AG04450 (cell line): ENCODE data around the gene SPEN. TPM values are rescaled to one million over a fixed set of nuclear protein-coding genes. Genes with fewer than 3 reads are reported as not detected.

Source experiments
- CTCF ChIA-PET: fragments of 300-600, 350-600 bp; formaldehyde crosslinking; extraction: SDS; loops from one replicate; lab custom pipeline; 2022; ENCODE audit warnings: antibody characterized with exemption, inconsistent platforms; lab: Charles Lee
- POLR2A ChIA-PET: fragments of 350-600 bp; formaldehyde crosslinking; extraction: SDS; loops from one replicate; lab custom pipeline; 2021; ENCODE audit warnings: antibody characterized with exemption, inconsistent platforms; lab: Yijun Ruan, JAX
- DNase-seq: peaks from one replicate; pipeline ENCODE4 v3.0.0-alpha.2; 2011; ENCODE audit warnings: low read depth, low spot score
- H3K27ac ChIP-seq: one replicate; pipeline ENCODE4 v1.5.1; 2012; ENCODE audit warnings: low read depth, low read length, control low read depth
- H3K27me3 ChIP-seq: one replicate; pipeline ENCODE4 v1.6.0; 2012; ENCODE audit warnings: low read length; ENCODE audit not compliant: control insufficient read depth, insufficient read depth
- H3K4me3 ChIP-seq: 2 replicates; pipeline ENCODE4 v1.5.1; 2011; ENCODE audit warnings: mild to moderate bottlenecking, low read depth, low read length, control low read depth
- H3K9me3 ChIP-seq: 2 replicates; pipeline ENCODE4 v1.5.1; 2012; ENCODE audit warnings: low read length; ENCODE audit not compliant: control insufficient read depth, insufficient read depth
- polyA plus RNA-seq: library from polyadenylated mRNA; depleted of rRNA; stranded (reverse); fragments of >200 nt; gene quantifications from 2 replicates; pipeline ENCODE4 v1.2.3, GENCODE V29; 2011
- TF ChIP-seq, protein P1 (sequence below): IDR thresholded peaks from 2 replicates; pipeline ENCODE4 v1.5.1; 2011; ENCODE audit warnings: low read depth, low read length, control low read depth, inconsistent platforms

Gene SPEN
- polyA plus RNA-seq, 1 experiment: 5.2 TPM

DNA sequence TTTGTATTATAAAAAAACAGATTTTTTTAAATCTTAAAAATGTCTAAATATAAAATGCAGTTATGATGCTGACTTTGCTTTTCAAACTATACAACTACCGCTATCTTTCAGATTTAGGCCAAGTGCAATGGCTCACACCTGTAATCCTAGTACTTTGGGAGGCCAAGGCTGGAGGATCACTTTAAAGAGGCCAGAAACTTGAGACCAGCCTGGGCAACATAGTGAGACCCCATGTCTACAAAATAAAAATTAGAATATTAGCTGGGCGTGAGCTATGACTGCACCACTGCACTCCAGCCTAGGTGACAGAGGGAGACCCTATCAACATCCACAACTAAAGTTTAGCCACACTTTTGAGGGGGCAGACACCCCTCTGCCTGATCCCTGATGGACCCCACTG lies 108.0 kb downstream of the SPEN start:
- TF ChIP-seq, protein P1, sequence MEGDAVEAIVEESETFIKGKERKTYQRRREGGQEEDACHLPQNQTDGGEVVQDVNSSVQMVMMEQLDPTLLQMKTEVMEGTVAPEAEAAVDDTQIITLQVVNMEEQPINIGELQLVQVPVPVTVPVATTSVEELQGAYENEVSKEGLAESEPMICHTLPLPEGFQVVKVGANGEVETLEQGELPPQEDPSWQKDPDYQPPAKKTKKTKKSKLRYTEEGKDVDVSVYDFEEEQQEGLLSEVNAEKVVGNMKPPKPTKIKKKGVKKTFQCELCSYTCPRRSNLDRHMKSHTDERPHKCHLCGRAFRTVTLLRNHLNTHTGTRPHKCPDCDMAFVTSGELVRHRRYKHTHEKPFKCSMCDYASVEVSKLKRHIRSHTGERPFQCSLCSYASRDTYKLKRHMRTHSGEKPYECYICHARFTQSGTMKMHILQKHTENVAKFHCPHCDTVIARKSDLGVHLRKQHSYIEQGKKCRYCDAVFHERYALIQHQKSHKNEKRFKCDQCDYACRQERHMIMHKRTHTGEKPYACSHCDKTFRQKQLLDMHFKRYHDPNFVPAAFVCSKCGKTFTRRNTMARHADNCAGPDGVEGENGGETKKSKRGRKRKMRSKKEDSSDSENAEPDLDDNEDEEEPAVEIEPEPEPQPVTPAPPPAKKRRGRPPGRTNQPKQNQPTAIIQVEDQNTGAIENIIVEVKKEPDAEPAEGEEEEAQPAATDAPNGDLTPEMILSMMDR: no peak
- Histone ChIP-seq H3K27me3 (no peaks in the 10 kb centered on the region), H3K9me3 (no peaks in the 10 kb centered on the region; the same call in 1 of the 2 replicates), H3K4me3 (no peak overlapping the region), H3K27ac (no peak overlapping the region)
- POLR2A ChIA-PET: no interaction called here
- DNase-seq: no peak
- CTCF ChIA-PET: interaction anchor here (0.7 to 1.6 kb wide), 2 partner anchors 55 to 164 kb away, joined by 3 to 5 read pairs; no protein-coding TSS in a partner anchor

DNA sequence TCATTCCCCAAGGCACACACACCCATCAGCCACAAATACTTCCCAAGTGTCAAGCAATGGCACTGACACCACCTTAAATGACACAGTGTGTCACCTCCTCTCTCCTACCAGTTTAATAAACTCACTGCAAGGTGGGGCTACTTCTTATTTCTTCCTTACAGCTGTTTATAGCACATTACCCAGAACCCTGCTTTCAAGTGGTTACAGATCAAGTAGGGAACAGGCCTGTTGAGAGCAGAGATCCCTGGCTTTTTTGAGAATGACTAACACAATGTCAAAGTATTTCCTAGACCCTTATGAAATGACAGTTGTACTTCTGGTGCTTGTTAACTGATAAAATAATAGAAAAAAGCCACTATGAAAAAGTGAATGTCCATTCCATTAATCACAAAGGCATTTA lies 108.6 kb downstream of the SPEN start:
- TF ChIP-seq, protein P1: no peak
- Histone ChIP-seq H3K27ac (no peak overlapping the region), H3K27me3 (no peaks in the 10 kb centered on the region), H3K4me3 (no peak overlapping the region), H3K9me3 (no peaks in the 10 kb centered on the region)
- DNase-seq: no peak
- POLR2A ChIA-PET: no interaction called here
- CTCF ChIA-PET: interaction anchor here (0.7 to 1.6 kb wide), 2 partner anchors 55 to 164 kb away, joined by 3 to 5 read pairs; no protein-coding TSS in a partner anchor

DNA sequence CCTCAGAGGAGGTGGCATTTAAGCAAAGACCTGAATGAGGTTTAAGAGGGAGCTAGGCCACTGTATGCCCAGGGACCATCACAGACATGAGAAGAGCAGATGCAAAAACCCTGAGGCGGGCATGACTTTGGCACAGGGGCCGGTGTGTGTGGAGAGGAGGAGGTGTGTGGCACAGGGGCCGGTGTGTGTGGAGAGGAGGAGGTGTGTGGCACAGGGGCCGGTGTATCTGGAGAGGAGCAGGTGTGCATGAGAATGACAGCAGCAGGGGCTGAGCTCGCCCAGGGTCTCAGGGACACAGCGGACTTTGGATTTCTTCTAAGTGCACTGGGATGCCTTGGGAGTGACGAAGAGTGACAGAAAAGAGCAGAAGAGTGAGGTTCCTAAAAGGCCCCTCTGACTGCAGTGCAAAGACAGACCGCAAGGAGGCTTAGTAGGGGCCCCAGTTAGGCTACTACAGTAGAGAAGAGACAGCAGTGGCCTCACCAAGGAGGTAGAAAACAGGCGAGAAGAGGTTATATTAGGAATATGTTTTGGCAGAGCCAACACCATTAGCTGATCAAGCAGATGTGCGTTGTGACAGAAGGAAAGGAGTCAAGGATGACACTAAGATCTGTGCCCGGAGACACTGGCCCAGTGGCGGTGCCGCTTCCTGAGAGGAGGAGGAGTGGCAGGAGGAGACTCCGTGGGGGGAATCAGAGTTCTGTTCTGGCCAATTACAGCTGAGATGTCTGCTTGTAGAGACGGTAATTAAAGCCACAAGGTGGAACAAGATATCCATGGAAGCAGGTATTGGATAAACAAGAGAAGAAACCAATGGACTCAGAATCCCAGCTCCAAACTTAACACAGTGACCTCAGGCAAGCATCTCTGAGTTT lies 110.0 kb downstream of the SPEN start:
- CTCF ChIA-PET: interaction anchor here (0.7 to 1.5 kb wide), 2 partner anchors 10 to 124 kb away, joined by 3 to 4 read pairs; no protein-coding TSS in a partner anchor
- TF ChIP-seq, protein P1: peak; percentile 39
- Histone ChIP-seq H3K27ac (no peak overlapping the region), H3K27me3 (no peaks in the 10 kb centered on the region), H3K4me3 (no peak overlapping the region), H3K9me3 (no peaks in the 10 kb centered on the region)
- POLR2A ChIA-PET: interaction anchor here (0.6 kb wide), 1 partner anchor 388 kb away, joined by 3 read pairs; no protein-coding TSS in a partner anchor
- DNase-seq: no peak

GRCh38 chr1:15958111-15958510 lies 110.6 kb downstream of the SPEN start:
- DNase-seq: no peak
- H3K27ac ChIP-seq: no peak overlapping the region
- H3K4me3 ChIP-seq: no peak overlapping the region
- TF ChIP-seq, protein P1: no peak
- CTCF ChIA-PET: interaction anchor here (0.7 to 2.4 kb wide), 3 partner anchors 9 to 143 kb away, joined by 3 to 9 read pairs (median 4); no protein-coding TSS in a partner anchor
- POLR2A ChIA-PET: interaction anchor here (0.6 kb wide), 1 partner anchor 389 kb away, joined by 3 read pairs; no protein-coding TSS in a partner anchor
- H3K27me3 ChIP-seq: no peaks in the 10 kb centered on the region
- H3K9me3 ChIP-seq: no peaks in the 10 kb centered on the region

DNA sequence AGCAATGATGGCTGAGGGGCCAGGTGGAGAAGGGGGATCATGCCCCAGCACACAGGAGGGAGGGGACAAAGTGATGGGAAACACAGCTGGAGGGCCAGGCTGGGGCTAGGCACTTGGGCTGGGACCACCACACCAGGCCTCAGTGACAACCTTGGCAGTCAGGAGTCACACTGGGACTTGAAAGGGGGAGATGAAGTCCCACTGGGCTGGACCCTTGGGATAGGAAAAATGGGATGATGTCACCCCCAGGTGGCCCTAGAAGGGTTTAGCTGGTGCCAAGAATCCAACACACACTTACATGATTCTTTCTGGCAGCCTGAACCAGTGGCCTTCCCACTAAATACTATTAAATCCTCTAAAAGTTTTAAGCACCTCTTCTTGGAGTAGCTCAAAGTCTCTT lies 111.3 kb downstream of the SPEN start:
- no peak overlapping the region for H3K27ac ChIP-seq
- ChIA-PET POLR2A (no interaction called here), CTCF (interaction anchor here (0.5 to 2.4 kb wide), 8 partner anchors 8 to 750 kb away, joined by 3 to 9 read pairs (median 4); no protein-coding TSS in a partner anchor)
- no peak for DNase-seq
- H3K27me3 ChIP-seq: no peaks in the 10 kb centered on the region
- no peaks in the 10 kb centered on the region for H3K9me3 ChIP-seq
- TF ChIP-seq, protein P1: no peak
- no peak overlapping the region for H3K4me3 ChIP-seq
